GM19193 (cell line): ENCODE data around the gene ZSWIM2.

Experiments used
- POLR2A ChIP-seq: IDR thresholded peaks from 4 replicates; pipeline ENCODE4 v1.6.1; 2011; ENCODE audit not compliant: insufficient read depth, insufficient read length; ENCODE audit errors: extremely low read depth

The ZSWIM2 gene

GRCh38 chr2:186871881-186872280, 22.9 kb upstream of the ZSWIM2 start:
- TF ChIP-seq POLR2A, result no peak

DNA sequence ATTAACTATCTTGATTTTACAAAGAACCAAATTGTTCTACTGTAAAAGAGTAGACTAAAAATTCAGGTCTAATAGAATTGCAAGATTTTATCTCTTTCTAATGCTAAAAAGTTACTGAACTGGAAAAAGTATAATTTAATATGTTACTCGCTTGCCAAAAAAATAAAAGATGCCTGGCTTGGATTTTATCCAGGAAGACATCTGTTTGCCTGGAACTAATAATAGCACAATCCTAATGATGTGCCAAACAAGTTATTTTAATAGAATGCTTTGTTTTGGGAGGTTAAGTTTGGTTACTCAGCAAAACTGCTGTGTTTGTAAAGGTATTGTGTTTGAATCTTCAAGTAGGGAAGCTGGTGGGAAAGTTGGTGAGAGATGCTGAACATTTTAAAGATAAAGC, 19.4 kb upstream of the ZSWIM2 start:
- TF ChIP-seq POLR2A, result no peak

DNA sequence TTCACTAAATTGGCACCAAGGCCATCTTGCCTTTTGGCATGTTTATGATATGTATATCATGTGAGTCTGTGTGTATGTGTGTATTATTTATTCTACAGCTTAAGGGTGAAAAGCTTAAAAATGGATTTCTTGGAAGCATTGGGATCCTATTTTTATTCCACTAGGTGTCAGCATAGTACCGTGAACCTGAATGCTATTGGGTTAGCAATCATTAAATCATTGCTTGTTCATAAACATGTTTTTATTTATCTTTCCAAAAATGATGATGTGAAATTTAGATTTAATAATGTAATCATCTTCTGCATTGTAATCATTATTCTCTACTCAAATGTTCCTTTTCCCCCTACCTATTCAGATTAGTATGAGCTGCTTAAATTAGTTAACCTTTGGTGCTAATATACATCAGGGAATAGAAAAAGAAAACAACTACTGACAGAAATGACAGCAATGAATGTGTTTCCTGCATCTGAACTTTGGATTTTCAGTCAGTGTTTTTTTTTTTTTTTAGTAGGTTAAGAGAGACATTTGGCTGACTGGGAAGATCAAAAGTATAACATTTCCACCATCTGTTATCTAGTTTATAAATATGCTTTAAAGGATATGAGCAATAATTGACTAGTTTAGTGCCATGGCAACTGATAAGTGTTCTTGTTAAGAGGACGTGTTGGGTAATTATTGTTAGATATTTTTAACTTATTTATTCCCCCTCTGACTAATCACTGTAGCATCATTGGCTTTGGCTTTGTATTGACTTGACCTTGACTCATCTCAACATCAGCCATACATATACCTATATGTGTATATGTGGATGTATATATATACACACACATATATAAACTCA, 14.1 kb upstream of the ZSWIM2 start:
- TF ChIP-seq POLR2A, result no peak

- no peak for TF ChIP-seq POLR2A
These were observed 6.2 kb upstream of the ZSWIM2 start for GRCh38 chr2:186855216-186855615.

GRCh38 chr2:186853951-186854350, 5.0 kb upstream of the ZSWIM2 start:
- no peak for TF ChIP-seq POLR2A

- no peak for TF ChIP-seq POLR2A
These were observed 3.5 kb upstream of the ZSWIM2 start for GRCh38 chr2:186852508-186852907.

DNA sequence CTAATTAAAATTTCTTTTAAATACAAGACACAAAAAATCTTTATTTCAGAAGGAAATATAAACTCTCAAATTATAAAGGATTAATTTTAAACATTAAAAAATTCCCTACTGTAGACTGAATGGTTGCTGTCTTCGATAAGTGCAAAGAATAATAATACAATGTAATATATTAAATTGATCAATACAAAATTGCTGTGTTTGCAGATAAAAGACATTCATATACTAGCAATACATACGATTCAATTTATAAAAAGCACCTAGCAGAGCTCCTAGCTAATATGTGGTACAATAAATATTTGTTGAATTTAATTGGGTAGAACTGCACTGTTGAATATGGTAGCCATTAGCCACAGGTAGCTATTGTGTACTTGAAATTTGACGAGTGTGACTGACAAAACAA, 6.6 kb downstream of the ZSWIM2 start:
- TF ChIP-seq POLR2A, result no peak

DNA sequence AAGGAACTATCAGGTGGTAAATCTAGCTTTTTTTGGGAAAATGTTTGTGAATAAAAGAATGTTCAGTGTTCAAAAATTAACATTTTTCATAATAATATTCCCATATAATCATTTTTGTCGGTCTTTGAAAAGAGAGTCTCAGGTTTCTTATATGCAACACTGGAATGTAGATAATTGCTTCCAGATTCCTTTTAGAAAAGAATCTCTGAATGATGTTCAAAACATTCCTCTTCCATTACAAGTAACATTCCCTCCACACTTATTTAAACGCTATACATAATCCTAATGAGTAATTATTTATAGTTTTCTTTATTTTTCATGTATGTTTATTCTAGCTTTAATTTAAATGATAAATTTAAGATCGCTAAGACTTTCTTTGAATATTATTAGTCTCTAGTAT, 7.0 kb downstream of the ZSWIM2 start:
- no peak for TF ChIP-seq POLR2A

DNA sequence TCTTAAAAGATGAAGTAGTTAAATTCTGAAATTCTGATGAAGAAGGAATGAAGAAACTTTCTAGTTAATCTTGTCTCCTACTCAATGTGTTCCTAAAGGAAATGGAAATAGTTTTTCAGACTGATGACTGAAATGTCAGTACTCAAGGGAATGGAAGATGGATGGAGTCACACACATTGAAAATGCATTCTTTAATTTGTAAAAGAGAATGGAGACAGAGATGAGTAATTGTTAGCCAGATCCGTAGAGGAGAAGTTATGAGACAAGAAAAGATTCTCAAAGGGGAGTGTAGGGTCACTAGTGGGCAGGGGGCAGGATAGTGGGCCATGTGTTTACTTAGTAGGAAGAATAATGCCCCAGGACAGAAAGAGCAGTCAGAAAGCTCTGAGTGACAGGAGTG, 13.3 kb downstream of the ZSWIM2 start:
- TF ChIP-seq POLR2A, result no peak

GRCh38 chr2:186827862-186828492, 21.0 kb downstream of the ZSWIM2 start:
- TF ChIP-seq POLR2A, result no peak

GRCh38 chr2:186827411-186827810, 21.6 kb downstream of the ZSWIM2 start:
- TF ChIP-seq POLR2A, result no peak

- no peak for TF ChIP-seq POLR2A
These were observed 26.6 kb downstream of the ZSWIM2 start for GRCh38 chr2:186822323-186822722.

DNA sequence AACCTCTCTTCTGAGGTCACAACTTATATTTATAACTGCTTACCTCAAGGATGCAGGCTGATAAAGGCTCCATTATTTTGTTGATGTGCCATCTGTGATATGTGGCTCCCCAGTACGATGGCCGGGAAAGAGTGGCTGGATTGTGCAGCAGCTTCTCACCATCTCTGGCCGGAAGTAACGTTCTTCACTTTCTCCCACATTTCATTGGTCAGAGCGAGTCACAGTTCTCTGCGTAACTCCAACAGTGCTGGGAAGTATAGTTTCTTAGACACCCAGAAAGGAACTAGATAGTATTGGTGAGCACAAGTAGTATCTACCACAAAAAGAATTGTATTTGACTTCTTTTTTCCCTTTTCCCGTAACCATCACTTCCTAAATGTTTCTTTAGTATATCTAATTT, 28.7 kb downstream of the ZSWIM2 start:
- TF ChIP-seq POLR2A, result no peak

DNA sequence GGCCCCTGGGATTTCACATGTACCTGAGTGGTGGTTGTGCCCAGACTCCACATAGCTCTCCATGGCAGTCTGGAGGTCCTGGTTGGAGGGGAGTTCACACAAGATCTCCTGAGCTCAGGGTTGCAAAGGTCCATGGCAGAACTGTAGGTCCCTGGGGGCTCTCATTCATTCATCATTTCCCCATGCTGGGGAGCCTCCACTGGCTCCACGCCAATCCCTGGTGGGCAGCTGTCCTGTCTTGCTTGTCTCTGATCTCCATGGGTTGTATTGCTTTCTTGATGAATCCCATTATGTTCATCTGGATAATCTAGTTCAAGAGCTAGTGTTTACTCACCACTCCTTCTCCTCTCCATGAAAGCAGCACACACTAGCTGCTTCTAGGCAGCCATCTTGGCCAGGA, 42.4 kb downstream of the ZSWIM2 start:
- TF ChIP-seq POLR2A, result no peak

DNA sequence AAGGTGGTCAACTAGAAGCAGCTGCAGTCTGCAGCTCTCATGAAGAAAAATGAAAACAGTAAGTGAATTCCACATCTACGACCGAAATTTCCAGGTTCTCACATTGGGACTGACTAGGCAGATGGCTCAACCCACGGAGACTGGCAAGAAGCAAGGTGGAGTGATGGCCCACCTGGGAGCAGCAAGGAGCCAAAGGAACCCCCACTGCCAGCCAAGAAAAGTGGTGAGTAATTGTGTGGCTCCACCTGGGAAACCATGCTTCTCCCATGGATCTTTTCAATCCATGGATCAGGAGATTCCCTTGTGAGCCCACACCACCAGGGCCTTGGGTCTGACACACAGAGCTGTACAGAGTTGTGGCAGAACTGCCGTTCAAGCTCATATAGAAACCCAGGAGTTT, 64.0 kb downstream of the ZSWIM2 start:
- no peak for TF ChIP-seq POLR2A

DNA sequence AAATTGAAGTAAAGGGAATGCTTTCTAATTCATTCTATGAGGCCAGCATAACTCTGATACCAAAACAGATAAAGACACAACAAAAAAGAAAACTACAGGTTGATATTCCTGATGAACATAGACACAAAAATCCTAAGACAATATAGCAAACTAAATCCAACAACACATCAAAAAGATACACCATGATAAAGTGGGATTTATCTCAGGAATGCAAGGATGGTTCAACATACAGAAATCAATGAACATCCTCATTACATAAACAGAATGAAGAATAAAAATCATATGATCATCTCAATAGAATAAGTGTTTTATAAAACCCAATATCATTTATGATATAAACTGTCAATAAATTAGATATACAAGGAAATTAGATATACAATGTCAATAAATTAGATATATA, 65.7 kb downstream of the ZSWIM2 start:
- no peak for TF ChIP-seq POLR2A
